Activated CD4-positive, alpha-beta T cell treated with anti-CD3 and anti-CD28 coated beads for 1 hour (primary cell): ENCODE measurements around the gene CYB5A.

Experiments used
- DNase-seq: peaks from one replicate; pipeline ENCODE4 v3.0.0-alpha.2; 2020

The CYB5A gene

GRCh38 chr18:74275736-74276135 is 16.0 kb downstream of the CYB5A start:
- DNase-seq: no peak

- DNase-seq: no peak
These were observed 17.1 kb downstream of the CYB5A start for GRCh38 chr18:74274700-74275099.

- DNase-seq: no peak
These were observed 18.4 kb downstream of the CYB5A start for GRCh38 chr18:74273394-74273793.

GRCh38 chr18:74271635-74272034 is 20.1 kb downstream of the CYB5A start:
- no peak for DNase-seq

GRCh38 chr18:74268933-74269620 is 22.7 kb downstream of the CYB5A start:
- no peak for DNase-seq

- no peak for DNase-seq
These were observed 23.6 kb downstream of the CYB5A start for GRCh38 chr18:74268175-74268574.

GRCh38 chr18:74266161-74266560 is 25.6 kb downstream of the CYB5A start:
- DNase-seq: no peak

GRCh38 chr18:74265546-74266098 is 26.1 kb downstream of the CYB5A start:
- no peak for DNase-seq

- no peak for DNase-seq
These were observed 27.3 kb downstream of the CYB5A start for GRCh38 chr18:74264303-74265020.

- DNase-seq: no peak
These were observed 30.6 kb downstream of the CYB5A start for GRCh38 chr18:74261053-74261713.

GRCh38 chr18:74259347-74259746 is 32.4 kb downstream of the CYB5A start:
- no peak for DNase-seq

GRCh38 chr18:74257083-74257482 is 34.7 kb downstream of the CYB5A start:
- no peak for DNase-seq

GRCh38 chr18:74256190-74256589 is 35.6 kb downstream of the CYB5A start:
- no peak for DNase-seq

- DNase-seq: no peak
These were observed 36.6 kb downstream of the CYB5A start for GRCh38 chr18:74255131-74255616.

GRCh38 chr18:74252039-74252395 is 39.7 kb downstream of the CYB5A start:
- DNase-seq: no peak

- no peak for DNase-seq
These were observed 40.3 kb downstream of the CYB5A start for GRCh38 chr18:74251297-74252038.

GRCh38 chr18:74250131-74250530 is 41.6 kb downstream of the CYB5A start:
- DNase-seq: no peak

- DNase-seq: no peak
These were observed 42.4 kb downstream of the CYB5A start for GRCh38 chr18:74249181-74249968.

- no peak for DNase-seq
These were observed 43.2 kb downstream of the CYB5A start for GRCh38 chr18:74248595-74248994.

- DNase-seq: no peak
These were observed 43.6 kb downstream of the CYB5A start for GRCh38 chr18:74248189-74248588.

GRCh38 chr18:74244554-74244953 is 47.2 kb downstream of the CYB5A start:
- no peak for DNase-seq

GRCh38 chr18:74243127-74243526 is 48.6 kb downstream of the CYB5A start:
- no peak for DNase-seq
